Vagina (tissue), 2 donors: Measurements from ENCODE around the gene GATB.

Experiments used
- POLR2A ChIP-seq, 2 donors: fragments of 450-650 bp; IDR thresholded peaks; one replicate each; pipeline ENCODE4 v1.6.1; 2017; ENCODE audit warnings: antibody characterized with exemption in 2 of 2, mild to moderate bottlenecking in 2 of 2, moderate library complexity in 2 of 2
- TF ChIP-seq, protein P1 (sequence below), 3 experiments: fragments of 450-650 bp in 2 of 3; fragments of 200-600 bp in 1 of 3; sonication (generic) in 1 of 3; IDR thresholded peaks; one replicate each; pipeline ENCODE4 v1.5.1; 2017 to 2019; ENCODE audit warnings: antibody characterized with exemption in 3 of 3, mild to moderate bottlenecking in 2 of 3, moderate library complexity in 2 of 3

DNA sequence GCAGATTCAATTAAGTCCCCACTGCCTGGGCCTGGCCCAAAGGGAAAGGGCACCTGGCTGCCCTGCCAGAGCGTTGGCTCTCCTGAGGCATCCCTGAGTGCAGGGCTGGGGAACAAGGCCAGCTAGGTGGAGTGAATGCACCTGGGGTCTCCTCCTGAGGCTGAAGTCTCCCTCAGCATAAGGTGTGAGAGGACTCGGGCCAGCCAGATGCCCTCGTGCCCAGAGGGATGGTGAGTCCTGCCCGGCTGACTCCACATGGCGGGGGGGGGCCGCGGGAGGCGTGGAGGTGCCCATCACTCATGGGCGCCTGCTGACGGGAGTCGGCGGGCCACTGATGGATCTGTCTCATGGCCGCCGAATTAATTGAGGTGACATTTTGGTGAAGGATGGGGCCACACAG, 87.8 kb downstream of the GATB start:
- TF ChIP-seq POLR2A (IDR thresholded peaks at IDR 0.05) = no peak
- TF ChIP-seq, protein P1, sequence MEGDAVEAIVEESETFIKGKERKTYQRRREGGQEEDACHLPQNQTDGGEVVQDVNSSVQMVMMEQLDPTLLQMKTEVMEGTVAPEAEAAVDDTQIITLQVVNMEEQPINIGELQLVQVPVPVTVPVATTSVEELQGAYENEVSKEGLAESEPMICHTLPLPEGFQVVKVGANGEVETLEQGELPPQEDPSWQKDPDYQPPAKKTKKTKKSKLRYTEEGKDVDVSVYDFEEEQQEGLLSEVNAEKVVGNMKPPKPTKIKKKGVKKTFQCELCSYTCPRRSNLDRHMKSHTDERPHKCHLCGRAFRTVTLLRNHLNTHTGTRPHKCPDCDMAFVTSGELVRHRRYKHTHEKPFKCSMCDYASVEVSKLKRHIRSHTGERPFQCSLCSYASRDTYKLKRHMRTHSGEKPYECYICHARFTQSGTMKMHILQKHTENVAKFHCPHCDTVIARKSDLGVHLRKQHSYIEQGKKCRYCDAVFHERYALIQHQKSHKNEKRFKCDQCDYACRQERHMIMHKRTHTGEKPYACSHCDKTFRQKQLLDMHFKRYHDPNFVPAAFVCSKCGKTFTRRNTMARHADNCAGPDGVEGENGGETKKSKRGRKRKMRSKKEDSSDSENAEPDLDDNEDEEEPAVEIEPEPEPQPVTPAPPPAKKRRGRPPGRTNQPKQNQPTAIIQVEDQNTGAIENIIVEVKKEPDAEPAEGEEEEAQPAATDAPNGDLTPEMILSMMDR (IDR thresholded peaks at IDR 0.05) = no peak
